T-helper 9 cell (primary cell): ENCODE data around the gene PRCD.
"Not testable (repeated sequence)": the region's sequence is repeated elsewhere in the genome, so short reads cannot be mapped to it uniquely, and the experiment has no call there.

ENCODE experiments used
- DNase-seq: peaks from one replicate; pipeline ENCODE4 v3.0.0-alpha.2; 2020

The PRCD gene

GRCh38 chr17:76558198-76559095 lies 18.6 kb downstream of the PRCD start:
- DNase-seq, result no peak

- not testable (repeated sequence) for DNase-seq
Measured at GRCh38 chr17:76559460-76559859, 19.6 kb downstream of the PRCD start.

GRCh38 chr17:76560036-76560876 lies 20.4 kb downstream of the PRCD start:
- DNase-seq, result no peak

GRCh38 chr17:76560877-76561221 lies 21.0 kb downstream of the PRCD start:
- no peak for DNase-seq

GRCh38 chr17:76561332-76561731 lies 21.5 kb downstream of the PRCD start:
- DNase-seq, result no peak

- no peak for DNase-seq
Measured at GRCh38 chr17:76561799-76562268, 22.0 kb downstream of the PRCD start.

GRCh38 chr17:76562734-76563148 lies 22.9 kb downstream of the PRCD start:
- no peak for DNase-seq

- not testable (repeated sequence) for DNase-seq
Measured at GRCh38 chr17:76563359-76563758, 23.5 kb downstream of the PRCD start.

- not testable (repeated sequence) for DNase-seq
Measured at GRCh38 chr17:76564991-76565727, 25.3 kb downstream of the PRCD start.

GRCh38 chr17:76565728-76566612 lies 26.1 kb downstream of the PRCD start:
- DNase-seq, result no peak

GRCh38 chr17:76566613-76566943 lies 26.7 kb downstream of the PRCD start:
- no peak for DNase-seq

GRCh38 chr17:76566988-76567431 lies 27.2 kb downstream of the PRCD start:
- DNase-seq, result no peak

GRCh38 chr17:76567634-76568432 lies 28.0 kb downstream of the PRCD start:
- no peak for DNase-seq

GRCh38 chr17:76568811-76569221 lies 29.0 kb downstream of the PRCD start:
- no peak for DNase-seq

- no peak for DNase-seq
Measured at GRCh38 chr17:76569607-76570279, 29.9 kb downstream of the PRCD start.

- DNase-seq, result no peak
Measured at GRCh38 chr17:76570457-76570856, 30.6 kb downstream of the PRCD start.

- DNase-seq, result no peak
Measured at GRCh38 chr17:76570877-76571471, 31.1 kb downstream of the PRCD start.

- no peak for DNase-seq
Measured at GRCh38 chr17:76572201-76572910, 32.5 kb downstream of the PRCD start.

- no peak for DNase-seq
Measured at GRCh38 chr17:76573096-76573495, 33.3 kb downstream of the PRCD start.
